Hepatic stellate cell (primary cell): ENCODE results near the gene POLG.
"Not testable (repeated sequence)": the region's sequence is repeated elsewhere in the genome, so short reads cannot be mapped to it uniquely, and the experiment has no call there.

Experiments
- DNase-seq: peaks from one replicate; pipeline ENCODE4 v3.0.0; 2011; ENCODE audit warnings: low spot score

Gene POLG

DNA sequence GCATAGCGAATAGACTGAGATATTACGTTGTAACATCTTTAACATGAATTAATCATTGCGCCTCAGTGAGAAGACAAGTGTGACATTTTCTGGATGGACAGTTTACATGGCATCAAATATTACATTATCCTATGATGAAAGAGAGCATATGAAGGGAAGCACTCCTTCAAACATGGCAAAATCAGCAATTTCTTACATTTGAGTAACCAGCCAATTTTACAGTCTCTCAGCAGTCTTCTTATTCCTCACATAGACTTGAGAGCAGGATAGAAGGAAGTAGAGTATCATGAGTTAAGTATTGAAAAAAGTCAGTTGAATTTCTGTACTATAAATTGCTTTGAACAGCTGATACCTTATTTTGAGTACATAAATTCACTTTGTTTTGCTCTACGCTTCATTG is 52.0 kb downstream of the POLG start:
- DNase-seq = no peak

DNA sequence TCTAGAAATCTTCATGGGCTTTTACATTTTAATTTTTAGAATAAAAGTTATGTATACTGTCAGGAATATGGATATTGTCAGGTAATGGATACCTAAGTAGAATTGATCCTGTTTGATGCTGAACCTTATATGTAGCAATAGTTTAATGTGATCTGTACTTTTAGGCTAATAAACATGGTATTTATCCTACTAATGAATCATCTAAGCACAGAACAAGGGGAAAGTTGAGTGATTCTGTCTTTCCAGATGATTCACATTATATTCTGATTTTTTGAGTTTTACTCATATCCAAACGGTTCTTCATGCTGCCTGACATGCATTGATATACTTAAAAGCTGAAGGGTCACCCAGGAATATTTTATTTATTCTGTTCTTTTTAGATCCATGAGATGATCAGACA is 56.3 kb downstream of the POLG start:
- no peak for DNase-seq

- DNase-seq = not testable (repeated sequence)
Observed at GRCh38 chr15:89277281-89277680, 57.3 kb downstream of the POLG start.
